WTC11 (cell line): Measurements from ENCODE around the gene ZFPL1. TPM values are rescaled to one million over a fixed set of nuclear protein-coding genes. Genes with fewer than 3 reads are reported as not detected.

Experiments
- ATF1 ChIP-seq: sonication (generic); formaldehyde crosslinking; IDR thresholded peaks from 2 replicates; pipeline ENCODE4 v1.8.1; 2023; ENCODE audit warnings: mild to moderate bottlenecking, moderate library complexity, missing genetic modification reagents
- CBFB ChIP-seq: sonication (generic); formaldehyde crosslinking; IDR thresholded peaks from 2 replicates; pipeline ENCODE4 v1.8.1; 2022; ENCODE audit warnings: mild to moderate bottlenecking, low read depth, missing genetic modification reagents
- CREM ChIP-seq: sonication (generic); formaldehyde crosslinking; IDR thresholded peaks from 2 replicates; pipeline ENCODE4 v1.8.1; 2022; ENCODE audit warnings: mild to moderate bottlenecking, missing genetic modification reagents, moderate library complexity
- CTCF ChIP-seq: fragments of 200-600 bp; IDR thresholded peaks from 2 replicates; pipeline ENCODE4 v1.8.0; 2022; ENCODE audit warnings: antibody characterized with exemption
- GTF2I ChIP-seq: fragments of 250-450 bp; sonication (Bioruptor Pico); conservative IDR thresholded peaks from 2 replicates; pipeline ENCODE4 v1.4.0; 2021; ENCODE audit warnings: mild to moderate bottlenecking
- IRF1 ChIP-seq: sonication (generic); formaldehyde crosslinking; IDR thresholded peaks from 2 replicates; pipeline ENCODE4 v1.8.0; 2023; ENCODE audit warnings: missing genetic modification reagents
- IRF2 ChIP-seq: sonication (generic); formaldehyde crosslinking; IDR thresholded peaks from 2 replicates; pipeline ENCODE4 v1.8.0; 2022; ENCODE audit warnings: low read depth, missing genetic modification reagents, borderline replicate concordance
- JAZF1 ChIP-seq: fragments of 250-450 bp; sonication (Bioruptor Pico); IDR thresholded peaks from 2 replicates; pipeline ENCODE4 v1.9.0; 2021; ENCODE audit warnings: moderate library complexity, mild to moderate bottlenecking, inconsistent platforms
- MXD4 ChIP-seq: fragments of 250-450 bp; sonication (Bioruptor Pico); IDR thresholded peaks from 2 replicates; pipeline ENCODE4 v1.8.0; 2021; ENCODE audit warnings: mild to moderate bottlenecking, moderate library complexity, borderline replicate concordance
- NFYB ChIP-seq: sonication (generic); formaldehyde crosslinking; conservative IDR thresholded peaks from 2 replicates; pipeline ENCODE4 v1.8.0; 2022; ENCODE audit warnings: low read depth, missing genetic modification reagents
- NR3C1 ChIP-seq: sonication (generic); formaldehyde crosslinking; conservative IDR thresholded peaks from 2 replicates; pipeline ENCODE4 v1.8.1; 2023; ENCODE audit warnings: low read depth, mild to moderate bottlenecking, missing genetic modification reagents
- PREB ChIP-seq: sonication (generic); formaldehyde crosslinking; IDR thresholded peaks from 2 replicates; pipeline ENCODE4 v1.8.1; 2022; ENCODE audit warnings: mild to moderate bottlenecking, missing genetic modification reagents, moderate library complexity, borderline replicate concordance
- RELA ChIP-seq: sonication (generic); formaldehyde crosslinking; IDR thresholded peaks from 2 replicates; pipeline ENCODE4 v1.8.1; 2022; ENCODE audit warnings: missing genetic modification reagents, mild to moderate bottlenecking, borderline replicate concordance
- ZBTB43 ChIP-seq: sonication (generic); formaldehyde crosslinking; IDR thresholded peaks from 2 replicates; pipeline ENCODE4 v1.8.1; 2023; ENCODE audit warnings: mild to moderate bottlenecking, missing genetic modification reagents
- ZNF263 ChIP-seq: sonication (generic); formaldehyde crosslinking; IDR thresholded peaks from 2 replicates; pipeline ENCODE4 v1.8.1; 2022; ENCODE audit warnings: low read depth, mild to moderate bottlenecking, moderate library complexity, missing genetic modification reagents
- ZNF416 ChIP-seq: fragments of 250-450 bp; sonication (Bioruptor Pico); IDR thresholded peaks from 2 replicates; pipeline ENCODE4 v1.9.0; 2021; ENCODE audit warnings: mild to moderate bottlenecking, inconsistent platforms
- total RNA-seq: library from RNA; stranded (reverse); gene quantifications from 3 replicates; pipeline ENCODE4 v1.2.3, GENCODE V29; 2021
- TF ChIP-seq, protein P1 (sequence below): sonication (generic); formaldehyde crosslinking; IDR thresholded peaks from 2 replicates; pipeline ENCODE4 v1.8.1; 2022; ENCODE audit warnings: missing genetic modification reagents, borderline replicate concordance
- TF ChIP-seq, protein P2 (sequence below): sonication (generic); formaldehyde crosslinking; IDR thresholded peaks from 2 replicates; pipeline ENCODE4 v1.8.0; 2023; ENCODE audit warnings: missing genetic modification reagents, mild to moderate bottlenecking, borderline replicate concordance
- TF ChIP-seq, protein P3 (sequence below): sonication (generic); formaldehyde crosslinking; IDR thresholded peaks from 2 replicates; pipeline ENCODE4 v1.8.1; 2023; ENCODE audit warnings: mild to moderate bottlenecking, missing genetic modification reagents, moderate library complexity
- TF ChIP-seq, protein P4 (sequence below): sonication (generic); formaldehyde crosslinking; IDR thresholded peaks from 2 replicates; pipeline ENCODE4 v1.8.1; 2022; ENCODE audit warnings: low read depth, missing genetic modification reagents, borderline replicate concordance
- TF ChIP-seq, protein P5 (sequence below): fragments of 250-450 bp; sonication (Bioruptor Pico); IDR thresholded peaks from 2 replicates; pipeline ENCODE4 v1.9.0; 2021; ENCODE audit warnings: mild to moderate bottlenecking

Gene ZFPL1
- total RNA-seq, 1 experiment from 2014 or later = 33.8 TPM

DNA sequence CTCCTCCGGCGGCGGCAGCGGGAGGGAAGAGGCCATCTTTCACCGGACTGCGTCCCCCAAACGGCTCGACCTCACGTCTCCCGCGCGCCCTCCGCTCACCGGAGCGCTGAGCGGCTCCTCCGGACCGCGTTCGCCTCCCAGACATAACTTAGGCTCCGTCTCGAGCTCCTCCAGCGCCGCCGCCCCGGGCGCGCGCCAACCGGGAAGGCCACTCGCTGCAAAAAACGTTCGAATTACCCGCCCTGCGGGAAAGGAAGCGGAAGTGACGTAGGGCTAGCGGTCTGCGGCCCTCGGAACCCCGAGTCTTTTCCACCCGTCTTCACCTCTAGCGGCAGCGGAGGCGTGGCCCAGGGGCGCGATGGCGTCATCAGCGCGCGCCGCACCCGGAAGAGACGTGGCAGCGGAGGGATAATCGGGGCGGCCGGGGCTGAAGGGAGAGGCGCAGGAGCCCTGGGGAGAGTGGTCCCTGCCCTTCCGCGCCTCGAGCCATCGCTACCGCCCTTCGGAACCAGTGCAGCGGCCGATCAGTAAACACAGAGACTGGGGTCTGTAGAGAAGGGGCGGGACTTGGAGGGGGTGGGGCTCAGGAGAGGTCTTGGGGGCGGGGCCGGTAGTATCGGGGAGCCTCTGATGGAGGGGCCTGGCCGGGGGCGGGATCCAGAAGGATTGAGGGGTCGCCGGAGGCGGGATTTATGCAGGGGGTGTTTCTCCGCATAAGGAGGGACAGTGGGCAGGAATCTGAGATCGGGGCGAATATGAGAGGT is at the start of gene ZFPL1, which contains the start of gene CDCA5 (continued):
- TF ChIP-seq PREB = no peak
- TF ChIP-seq CBFB (CRISPR knock-in tag) = no peak
- TF ChIP-seq IRF2 = no peak; the same call in 1 of the 2 replicates
- no peak for TF ChIP-seq GTF2I (CRISPR knock-in tag)
- TF ChIP-seq JAZF1 (CRISPR knock-in tag) = no peak
- TF ChIP-seq, protein P1, sequence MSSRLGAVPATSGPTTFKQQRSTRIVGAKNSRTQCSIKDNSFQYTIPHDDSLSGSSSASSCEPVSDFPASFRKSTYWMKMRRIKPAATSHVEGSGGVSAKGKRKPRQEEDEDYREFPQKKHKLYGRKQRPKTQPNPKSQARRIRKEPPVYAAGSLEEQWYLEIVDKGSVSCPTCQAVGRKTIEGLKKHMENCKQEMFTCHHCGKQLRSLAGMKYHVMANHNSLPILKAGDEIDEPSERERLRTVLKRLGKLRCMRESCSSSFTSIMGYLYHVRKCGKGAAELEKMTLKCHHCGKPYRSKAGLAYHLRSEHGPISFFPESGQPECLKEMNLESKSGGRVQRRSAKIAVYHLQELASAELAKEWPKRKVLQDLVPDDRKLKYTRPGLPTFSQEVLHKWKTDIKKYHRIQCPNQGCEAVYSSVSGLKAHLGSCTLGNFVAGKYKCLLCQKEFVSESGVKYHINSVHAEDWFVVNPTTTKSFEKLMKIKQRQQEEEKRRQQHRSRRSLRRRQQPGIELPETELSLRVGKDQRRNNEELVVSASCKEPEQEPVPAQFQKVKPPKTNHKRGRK = no peak
- no peak for TF ChIP-seq CTCF
- TF ChIP-seq ZNF416 (CRISPR knock-in tag) = no peak
- TF ChIP-seq, protein P2, sequence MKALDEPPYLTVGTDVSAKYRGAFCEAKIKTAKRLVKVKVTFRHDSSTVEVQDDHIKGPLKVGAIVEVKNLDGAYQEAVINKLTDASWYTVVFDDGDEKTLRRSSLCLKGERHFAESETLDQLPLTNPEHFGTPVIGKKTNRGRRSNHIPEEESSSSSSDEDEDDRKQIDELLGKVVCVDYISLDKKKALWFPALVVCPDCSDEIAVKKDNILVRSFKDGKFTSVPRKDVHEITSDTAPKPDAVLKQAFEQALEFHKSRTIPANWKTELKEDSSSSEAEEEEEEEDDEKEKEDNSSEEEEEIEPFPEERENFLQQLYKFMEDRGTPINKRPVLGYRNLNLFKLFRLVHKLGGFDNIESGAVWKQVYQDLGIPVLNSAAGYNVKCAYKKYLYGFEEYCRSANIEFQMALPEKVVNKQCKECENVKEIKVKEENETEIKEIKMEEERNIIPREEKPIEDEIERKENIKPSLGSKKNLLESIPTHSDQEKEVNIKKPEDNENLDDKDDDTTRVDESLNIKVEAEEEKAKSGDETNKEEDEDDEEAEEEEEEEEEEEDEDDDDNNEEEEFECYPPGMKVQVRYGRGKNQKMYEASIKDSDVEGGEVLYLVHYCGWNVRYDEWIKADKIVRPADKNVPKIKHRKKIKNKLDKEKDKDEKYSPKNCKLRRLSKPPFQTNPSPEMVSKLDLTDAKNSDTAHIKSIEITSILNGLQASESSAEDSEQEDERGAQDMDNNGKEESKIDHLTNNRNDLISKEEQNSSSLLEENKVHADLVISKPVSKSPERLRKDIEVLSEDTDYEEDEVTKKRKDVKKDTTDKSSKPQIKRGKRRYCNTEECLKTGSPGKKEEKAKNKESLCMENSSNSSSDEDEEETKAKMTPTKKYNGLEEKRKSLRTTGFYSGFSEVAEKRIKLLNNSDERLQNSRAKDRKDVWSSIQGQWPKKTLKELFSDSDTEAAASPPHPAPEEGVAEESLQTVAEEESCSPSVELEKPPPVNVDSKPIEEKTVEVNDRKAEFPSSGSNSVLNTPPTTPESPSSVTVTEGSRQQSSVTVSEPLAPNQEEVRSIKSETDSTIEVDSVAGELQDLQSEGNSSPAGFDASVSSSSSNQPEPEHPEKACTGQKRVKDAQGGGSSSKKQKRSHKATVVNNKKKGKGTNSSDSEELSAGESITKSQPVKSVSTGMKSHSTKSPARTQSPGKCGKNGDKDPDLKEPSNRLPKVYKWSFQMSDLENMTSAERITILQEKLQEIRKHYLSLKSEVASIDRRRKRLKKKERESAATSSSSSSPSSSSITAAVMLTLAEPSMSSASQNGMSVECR (CRISPR knock-in tag) = peak; percentile 94
- TF ChIP-seq ZNF263 (CRISPR knock-in tag) = no peak
- TF ChIP-seq, protein P3, sequence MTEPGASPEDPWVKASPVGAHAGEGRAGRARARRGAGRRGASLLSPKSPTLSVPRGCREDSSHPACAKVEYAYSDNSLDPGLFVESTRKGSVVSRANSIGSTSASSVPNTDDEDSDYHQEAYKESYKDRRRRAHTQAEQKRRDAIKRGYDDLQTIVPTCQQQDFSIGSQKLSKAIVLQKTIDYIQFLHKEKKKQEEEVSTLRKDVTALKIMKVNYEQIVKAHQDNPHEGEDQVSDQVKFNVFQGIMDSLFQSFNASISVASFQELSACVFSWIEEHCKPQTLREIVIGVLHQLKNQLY (CRISPR knock-in tag) = no peak
- no peak for TF ChIP-seq IRF1
- no peak for TF ChIP-seq MXD4 (CRISPR knock-in tag)
- TF ChIP-seq ATF1 (CRISPR knock-in tag) = peak; percentile 80; the same call in 1 of the 2 replicates
- TF ChIP-seq RELA (CRISPR knock-in tag) = 0 out of 2 replicates have a peak, but pooled peaks have one; percentile 5
- no peak for TF ChIP-seq NR3C1 (CRISPR knock-in tag)
- peak; percentile 99 for TF ChIP-seq CREM
- no peak for TF ChIP-seq NFYB
- no peak for TF ChIP-seq ZBTB43 (CRISPR knock-in tag)
- TF ChIP-seq, protein P4, sequence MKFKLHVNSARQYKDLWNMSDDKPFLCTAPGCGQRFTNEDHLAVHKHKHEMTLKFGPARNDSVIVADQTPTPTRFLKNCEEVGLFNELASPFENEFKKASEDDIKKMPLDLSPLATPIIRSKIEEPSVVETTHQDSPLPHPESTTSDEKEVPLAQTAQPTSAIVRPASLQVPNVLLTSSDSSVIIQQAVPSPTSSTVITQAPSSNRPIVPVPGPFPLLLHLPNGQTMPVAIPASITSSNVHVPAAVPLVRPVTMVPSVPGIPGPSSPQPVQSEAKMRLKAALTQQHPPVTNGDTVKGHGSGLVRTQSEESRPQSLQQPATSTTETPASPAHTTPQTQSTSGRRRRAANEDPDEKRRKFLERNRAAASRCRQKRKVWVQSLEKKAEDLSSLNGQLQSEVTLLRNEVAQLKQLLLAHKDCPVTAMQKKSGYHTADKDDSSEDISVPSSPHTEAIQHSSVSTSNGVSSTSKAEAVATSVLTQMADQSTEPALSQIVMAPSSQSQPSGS (CRISPR knock-in tag) = no peak
- TF ChIP-seq, protein P5, sequence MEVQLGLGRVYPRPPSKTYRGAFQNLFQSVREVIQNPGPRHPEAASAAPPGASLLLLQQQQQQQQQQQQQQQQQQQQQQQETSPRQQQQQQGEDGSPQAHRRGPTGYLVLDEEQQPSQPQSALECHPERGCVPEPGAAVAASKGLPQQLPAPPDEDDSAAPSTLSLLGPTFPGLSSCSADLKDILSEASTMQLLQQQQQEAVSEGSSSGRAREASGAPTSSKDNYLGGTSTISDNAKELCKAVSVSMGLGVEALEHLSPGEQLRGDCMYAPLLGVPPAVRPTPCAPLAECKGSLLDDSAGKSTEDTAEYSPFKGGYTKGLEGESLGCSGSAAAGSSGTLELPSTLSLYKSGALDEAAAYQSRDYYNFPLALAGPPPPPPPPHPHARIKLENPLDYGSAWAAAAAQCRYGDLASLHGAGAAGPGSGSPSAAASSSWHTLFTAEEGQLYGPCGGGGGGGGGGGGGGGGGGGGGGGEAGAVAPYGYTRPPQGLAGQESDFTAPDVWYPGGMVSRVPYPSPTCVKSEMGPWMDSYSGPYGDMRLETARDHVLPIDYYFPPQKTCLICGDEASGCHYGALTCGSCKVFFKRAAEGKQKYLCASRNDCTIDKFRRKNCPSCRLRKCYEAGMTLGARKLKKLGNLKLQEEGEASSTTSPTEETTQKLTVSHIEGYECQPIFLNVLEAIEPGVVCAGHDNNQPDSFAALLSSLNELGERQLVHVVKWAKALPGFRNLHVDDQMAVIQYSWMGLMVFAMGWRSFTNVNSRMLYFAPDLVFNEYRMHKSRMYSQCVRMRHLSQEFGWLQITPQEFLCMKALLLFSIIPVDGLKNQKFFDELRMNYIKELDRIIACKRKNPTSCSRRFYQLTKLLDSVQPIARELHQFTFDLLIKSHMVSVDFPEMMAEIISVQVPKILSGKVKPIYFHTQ (CRISPR knock-in tag) = no peak
